Stimulated activated CD8-positive, alpha-beta memory T cell treated with anti-CD3 and anti-CD28 coated beads, Interleukin-15, amount 100 ng/mL, for 48 hours (primary cell): Measurements from ENCODE around the gene PHLDB2.
"Not testable (repeated sequence)": the region's sequence is repeated elsewhere in the genome, so short reads cannot be mapped to it uniquely, and the experiment has no call there.

Source experiments
- DNase-seq, 2 donors: peaks; one replicate each; pipeline ENCODE4 v3.0.0-alpha.2; 2020; ENCODE audit warnings: low read depth in 2 of 2

Gene PHLDB2

DNA sequence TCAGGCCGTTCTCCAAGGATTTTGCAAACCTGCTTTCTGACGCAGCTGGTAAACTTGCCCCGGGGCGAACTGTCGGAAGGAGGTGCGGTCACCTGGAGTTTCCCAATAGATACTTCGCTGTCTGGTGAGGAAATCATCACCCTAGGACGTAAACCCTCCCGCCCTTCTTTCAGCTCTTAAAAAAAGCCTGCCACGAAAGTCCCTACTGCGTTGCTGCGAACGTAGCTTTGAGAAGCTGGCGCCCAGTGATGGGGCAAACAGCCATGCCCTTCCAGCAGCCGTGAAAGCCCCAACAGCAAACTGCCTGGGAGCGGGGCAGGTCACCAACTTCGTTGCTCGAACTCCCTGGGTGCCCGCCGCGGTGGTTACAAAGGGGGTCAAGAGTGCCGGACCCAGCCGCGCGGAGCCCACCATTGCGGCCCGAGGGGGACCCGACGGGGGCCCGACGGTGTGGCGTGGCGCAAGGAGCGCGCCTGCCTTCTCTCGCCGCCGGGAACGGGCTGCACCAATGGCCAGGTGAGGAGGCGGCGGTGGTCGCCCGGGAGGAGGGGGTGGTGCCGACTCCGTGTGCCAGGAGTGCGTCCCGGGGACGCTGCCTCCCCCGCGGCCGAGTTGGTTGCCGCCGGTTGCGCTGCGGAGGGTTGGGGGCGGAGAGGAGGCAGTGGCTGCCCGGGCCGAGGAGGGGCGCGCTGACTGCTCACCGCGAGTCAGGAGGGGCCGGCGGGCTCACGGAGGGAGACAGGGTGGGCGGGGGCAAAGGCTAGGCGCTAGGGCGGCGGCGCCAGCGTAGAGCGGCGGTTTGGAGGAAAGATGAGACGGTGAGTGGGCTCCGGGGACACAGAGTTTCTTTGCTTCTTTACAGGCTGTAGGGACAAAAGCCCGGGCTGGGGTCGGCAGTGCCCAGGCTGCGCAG lies at the start of gene PHLDB2:
Gene PHLDB2 (plus strand): TSS at position 205 of the 913 bp plus-strand sequence. CDS start 24,813 bp downstream, outside the sequence.
- DNase-seq, result peak; percentile 41 to 47

DNA sequence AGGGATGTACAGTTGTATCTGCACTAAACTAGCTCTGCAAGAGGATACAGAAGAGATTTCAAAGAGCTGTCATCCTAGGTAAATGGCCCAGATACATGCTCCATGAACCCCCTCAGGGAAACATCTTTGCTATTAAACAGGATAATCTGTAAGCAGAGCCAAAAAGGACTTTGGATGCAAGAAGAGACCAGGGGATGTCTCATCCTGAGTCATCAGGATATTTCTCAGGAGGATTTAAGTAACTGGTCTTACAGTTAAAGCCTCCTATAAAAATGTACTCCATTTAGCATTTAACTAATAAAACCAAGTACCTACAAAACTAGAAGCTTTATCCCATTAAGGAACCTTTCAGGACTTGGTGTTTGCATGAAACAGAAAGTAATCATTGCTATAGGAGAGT lies 48.2 kb upstream of the PHLDB2 start:
- DNase-seq, result no peak

DNA sequence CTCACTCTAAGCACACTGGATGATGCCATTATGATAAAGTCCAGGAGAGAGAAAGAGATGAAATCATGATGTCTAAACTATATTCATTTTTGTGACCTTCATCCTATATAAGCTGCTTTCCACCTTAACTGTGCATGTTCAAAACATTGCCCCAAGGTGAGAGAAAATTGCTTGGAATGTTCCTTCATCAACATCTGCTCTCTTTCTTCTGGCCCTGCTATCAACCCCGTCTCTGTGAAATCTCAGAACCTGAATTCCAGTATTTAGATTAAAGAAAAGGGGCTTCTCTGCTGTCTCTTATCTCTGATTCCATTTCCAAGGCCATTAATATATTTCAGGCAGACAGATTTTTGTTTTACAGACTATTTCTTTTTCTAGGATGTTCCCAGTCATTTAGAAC lies 47.3 kb upstream of the PHLDB2 start:
- DNase-seq, result no peak

DNA sequence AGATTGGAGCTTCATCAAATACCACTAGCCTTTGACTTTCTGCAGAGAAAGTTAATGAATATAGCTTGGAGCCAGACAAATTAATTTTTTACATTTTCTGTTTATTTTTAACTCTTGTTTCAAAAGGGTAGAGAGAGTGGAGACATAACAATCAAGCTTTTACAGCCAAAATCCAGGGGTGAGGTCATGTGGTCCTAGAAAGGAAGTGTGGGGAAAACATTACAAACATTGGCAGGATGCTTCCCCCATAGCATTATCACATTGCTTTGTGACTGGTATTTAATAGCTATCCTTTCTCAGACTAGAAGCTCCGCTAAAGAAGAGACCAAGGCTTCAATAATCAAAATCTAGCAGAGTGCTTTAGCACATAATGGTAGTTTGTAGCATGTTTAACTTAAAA lies 46.4 kb upstream of the PHLDB2 start:
- no peak for DNase-seq

DNA sequence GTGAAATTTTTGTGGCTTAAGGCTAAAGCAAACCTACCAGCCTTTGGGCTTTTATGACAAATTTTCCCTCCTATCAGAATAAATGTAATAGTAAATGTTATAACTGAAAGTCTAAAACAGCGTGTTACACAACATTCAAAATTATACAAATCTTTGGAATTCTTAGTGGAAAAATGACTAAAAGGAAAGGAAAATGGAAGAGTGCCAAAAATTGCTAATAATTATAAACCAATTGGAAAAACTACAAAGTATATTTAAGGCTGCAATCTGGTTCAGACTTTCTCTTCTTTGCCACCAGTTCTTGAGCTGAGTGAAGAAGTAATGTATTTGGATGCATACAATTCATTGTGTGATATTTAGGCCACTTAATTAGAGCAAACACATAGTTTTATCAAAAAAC lies 45.6 kb upstream of the PHLDB2 start:
- DNase-seq, result no peak

DNA sequence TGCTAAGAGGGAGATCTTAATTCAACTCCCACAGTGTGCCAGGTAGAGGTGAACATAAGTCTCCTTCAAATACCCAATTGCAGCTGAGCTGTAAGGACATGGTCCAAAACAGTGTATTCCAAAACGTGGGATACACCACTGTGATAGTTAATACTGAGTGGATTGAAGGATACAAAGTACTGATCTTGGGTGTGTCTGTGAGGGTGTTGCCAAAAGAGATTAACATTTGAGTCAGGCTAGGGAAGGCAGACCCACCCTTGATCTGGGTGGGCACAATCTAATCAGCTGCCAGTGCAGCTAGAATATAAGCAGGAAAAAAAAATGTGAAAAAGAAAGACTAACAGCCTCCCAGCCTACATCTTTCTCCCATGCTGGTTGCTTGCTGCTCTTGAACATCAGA lies 45.1 kb upstream of the PHLDB2 start:
- no peak for DNase-seq

DNA sequence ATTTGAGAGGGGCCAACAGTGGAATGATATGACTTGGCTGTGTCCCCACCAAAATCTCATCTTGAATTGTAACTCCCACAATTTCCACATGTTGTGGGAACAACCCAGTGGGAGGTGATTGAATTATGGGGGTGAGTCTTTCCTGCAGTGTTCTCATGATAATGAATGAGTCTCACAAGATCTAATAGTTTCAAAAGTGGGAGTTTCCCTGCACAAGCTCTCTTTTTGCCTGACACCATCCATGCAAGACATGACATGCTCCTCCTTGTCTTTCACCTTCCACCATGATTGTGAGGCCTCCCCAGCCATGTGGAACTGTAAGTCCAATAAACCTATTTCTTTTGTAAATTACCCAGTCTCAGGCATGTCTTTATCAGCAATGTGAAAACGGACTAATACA lies 42.3 kb upstream of the PHLDB2 start:
- not testable (repeated sequence) for DNase-seq

DNA sequence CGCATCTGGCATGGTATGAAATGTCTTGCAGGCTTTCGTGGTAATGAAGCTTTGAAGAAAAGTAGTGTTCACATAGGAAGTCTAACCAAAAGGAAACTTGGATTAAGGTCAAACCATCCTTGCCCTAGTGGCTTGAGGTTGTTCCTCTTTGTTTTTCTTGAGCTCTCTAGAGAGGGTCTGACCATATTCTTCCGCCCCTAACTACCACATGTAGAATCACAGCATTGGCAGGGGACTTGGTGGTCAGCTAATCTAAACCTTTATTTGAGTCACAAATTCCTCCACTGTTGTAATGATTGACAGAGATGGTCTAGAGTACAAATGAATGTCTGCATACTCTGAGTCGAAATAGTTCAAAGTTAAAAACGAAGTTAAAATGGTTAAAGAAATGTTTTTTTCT lies 39.1 kb upstream of the PHLDB2 start:
- DNase-seq, result no peak

DNA sequence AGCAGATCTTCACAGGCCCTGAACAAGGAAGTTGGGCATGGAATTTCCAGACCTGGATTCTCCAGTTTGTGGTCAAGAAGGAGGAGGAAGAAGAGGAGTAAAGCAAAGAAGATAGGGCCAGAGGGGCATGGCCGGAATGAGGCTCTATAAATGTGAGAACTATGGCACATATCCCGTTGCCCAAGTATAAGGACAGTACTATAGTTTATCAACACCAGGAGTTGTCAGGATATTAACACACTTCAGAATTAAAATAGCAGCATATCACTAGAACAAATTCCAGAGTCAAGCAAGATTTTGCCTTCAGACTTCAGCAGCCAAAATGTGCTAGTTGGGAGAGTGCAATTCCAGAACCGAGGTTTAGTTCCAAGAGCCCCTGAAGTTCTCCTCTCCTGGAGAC lies 38.4 kb upstream of the PHLDB2 start:
- no peak for DNase-seq

DNA sequence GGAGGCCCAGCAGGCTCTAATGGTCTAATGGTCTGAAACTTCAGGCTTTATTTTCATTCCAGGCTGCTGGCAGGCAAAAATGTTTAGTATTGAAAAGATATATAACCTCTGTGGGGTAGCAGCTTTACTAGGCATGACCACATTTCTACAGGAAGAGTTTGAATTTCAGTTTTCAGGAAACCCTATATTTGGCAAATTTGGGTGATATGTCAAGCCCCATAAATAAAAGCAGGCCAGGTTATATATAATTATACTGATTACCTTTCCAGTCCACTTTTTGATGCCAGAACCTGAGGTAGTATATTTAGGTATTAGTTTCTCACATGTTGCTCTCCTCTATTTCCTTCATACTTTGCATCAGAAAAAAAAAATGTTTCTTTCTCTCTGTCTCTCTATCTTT lies 37.2 kb upstream of the PHLDB2 start:
- DNase-seq, result no peak

DNA sequence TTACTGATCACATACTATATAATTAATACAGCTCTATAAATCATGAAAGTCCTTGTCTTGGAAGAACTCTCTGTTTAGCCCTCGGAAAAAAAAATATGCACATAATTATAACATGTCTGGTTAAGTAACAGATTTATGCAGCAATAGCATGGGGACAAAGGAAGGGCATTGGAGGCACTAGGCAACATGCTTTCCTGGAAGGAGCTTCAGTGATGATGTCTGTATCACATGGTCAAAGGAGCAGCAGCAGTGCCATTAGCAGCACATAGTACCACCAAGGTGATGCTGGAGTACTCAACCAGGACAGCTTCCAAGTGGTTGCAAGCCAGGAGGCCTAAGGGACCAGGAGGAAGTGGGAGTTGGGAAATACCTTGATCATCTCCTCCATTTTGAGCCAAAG lies 36.3 kb upstream of the PHLDB2 start:
- DNase-seq, result no peak

DNA sequence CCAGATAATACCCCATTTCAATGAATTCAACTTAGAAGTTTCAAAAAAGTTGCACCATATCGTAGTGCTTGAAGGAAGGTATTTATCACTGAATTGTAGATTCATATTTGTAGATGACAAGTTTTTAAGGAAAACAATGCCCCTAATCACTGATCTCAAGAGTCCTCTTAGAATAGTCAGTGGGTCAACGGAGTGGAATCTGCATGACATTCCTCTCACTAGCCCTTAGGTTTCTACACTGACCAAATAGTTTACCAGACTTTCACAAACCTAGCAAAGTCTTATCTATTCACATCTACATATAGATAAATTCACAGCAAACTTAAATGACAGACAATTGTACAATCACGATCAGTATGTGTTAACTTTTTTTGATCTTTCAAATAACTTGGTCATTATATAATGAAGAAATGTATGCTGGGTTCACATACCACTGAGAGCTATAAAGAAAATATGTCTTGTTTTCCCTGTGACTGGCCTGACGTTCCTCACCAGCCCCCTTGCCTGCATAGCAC lies 35.7 kb upstream of the PHLDB2 start:
- DNase-seq, result no peak

DNA sequence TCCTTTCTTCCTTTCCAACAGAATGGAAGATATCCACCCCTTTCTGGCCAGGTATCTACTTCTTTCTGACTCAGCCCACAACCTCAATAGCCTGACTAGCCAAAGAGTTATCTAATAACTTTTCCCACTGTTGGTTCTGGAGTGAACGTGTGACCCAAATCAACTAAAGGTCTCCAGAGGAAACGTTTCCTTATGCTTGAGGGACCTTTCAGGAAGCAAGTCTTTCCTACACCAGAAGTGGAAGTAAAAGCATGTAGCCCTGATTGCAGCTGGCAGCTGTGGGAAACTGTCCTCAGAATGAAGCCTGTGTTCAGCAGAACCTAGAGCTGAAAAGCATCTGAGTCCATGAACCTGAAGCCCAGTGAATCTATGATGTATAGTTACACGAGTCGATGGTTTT lies 34.7 kb upstream of the PHLDB2 start:
- no peak for DNase-seq

DNA sequence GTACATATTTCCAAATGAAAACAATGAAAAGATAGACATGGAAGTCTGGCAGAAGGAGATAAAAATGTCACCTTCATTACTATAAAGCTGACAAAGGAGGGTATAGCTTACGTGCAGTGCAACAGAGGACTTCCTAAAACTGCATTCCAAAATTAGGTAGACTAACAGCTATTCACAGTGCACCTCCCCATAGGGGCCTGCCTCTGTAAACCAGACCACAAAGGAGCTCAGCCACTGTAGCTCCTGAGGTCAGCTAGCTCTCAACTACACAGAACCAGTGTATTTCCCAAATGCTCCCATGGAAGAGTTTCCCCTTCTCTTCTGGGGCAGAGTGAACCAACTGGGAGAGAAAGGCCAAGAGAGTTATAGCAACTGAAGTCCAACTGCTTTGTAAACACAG lies 31.2 kb upstream of the PHLDB2 start:
- no peak for DNase-seq

DNA sequence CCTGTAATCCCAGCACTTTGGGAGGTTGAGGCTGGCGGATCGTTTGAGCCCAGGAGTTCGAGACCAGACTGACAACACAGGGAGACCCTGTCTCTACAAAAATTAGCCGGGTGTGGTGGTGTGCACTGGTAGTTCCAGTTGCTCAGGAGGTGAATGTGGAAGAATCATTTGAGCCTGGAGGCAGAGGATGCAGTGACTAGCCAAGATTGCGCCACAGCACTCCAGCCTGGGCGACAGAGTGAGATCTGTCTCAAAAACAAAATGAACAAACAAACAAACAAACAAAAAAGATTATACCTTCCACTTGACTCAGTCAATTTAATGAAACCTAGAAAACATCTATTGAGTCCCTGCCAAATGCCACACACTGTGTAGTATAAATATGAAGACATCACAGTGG lies 30.5 kb upstream of the PHLDB2 start:
- no peak for DNase-seq

DNA sequence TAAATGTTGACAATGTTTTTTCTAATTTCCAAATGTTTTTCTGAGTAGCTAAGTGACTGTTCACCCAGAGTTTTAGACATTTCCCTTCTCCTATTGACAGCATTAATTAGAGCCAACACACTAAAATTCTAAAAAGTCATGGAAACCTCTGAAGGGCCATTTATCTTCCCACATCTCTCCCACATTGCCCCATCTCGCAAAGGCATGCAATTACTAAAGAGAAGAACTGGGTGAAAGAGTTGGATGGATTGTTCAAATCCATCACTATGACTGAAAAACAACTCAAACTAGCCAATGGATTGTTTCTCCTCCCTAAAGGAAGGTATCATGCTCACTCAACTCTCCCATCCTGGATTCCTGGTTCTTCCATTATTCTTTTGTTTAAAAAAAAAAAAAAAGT lies 30.0 kb upstream of the PHLDB2 start:
- no peak for DNase-seq

DNA sequence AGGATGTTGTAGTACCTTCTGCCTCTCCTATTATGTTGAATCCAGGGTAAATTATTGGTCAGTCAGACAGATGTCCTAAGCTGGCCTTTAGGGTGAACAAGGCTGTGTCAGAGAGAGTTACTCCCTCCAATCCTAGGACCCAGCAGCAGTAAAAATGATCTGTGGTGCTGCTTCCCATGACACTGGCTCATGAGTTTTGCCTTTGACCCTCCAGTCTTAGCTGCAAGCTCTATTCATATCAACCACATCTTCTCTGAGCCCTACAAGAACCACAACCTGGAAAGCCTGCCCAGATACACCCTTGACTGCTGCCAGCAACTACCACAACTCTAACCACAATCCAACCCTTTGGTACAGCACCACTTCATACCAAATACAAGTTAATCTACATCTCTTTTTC lies 27.2 kb upstream of the PHLDB2 start:
- DNase-seq, result peak; percentile 6

DNA sequence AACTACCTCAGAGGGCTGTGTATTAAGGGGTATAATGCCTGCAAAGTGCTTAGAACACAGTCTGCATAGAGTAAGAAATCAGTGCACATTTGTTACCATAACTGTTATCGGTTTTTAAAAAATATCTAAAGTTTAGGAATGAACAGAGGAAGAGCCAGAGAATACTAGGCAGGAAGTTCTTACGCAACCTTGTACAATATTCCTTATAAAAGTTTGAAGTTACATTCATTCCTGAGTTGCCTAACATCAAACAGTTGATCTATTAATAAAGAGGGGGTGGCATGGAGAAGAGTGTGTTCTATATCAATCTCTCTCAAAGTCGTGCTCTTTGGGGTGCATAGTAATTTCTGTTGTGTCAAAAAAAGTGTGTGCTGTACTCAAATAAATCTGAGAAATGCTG lies 22.0 kb upstream of the PHLDB2 start:
- DNase-seq, result no peak

DNA sequence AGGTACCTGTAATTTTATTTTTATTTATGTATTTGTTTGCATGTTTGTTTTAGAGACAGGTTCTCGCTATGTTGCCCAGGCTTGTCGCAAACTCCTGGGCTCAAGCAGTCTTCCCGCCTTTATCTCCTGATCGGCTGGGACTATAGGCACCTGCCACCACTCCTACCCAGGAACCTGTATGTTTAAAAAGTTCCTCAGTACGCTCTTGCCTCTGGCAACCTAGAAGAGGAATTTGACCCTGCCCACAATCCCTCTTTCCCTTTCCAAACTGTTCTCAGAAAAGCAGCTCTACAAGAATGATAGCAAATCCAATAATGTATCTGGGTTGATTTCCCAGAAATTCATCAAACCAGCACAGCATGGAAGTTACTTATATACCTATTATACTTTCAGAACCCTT lies 20.9 kb upstream of the PHLDB2 start:
- no peak for DNase-seq

DNA sequence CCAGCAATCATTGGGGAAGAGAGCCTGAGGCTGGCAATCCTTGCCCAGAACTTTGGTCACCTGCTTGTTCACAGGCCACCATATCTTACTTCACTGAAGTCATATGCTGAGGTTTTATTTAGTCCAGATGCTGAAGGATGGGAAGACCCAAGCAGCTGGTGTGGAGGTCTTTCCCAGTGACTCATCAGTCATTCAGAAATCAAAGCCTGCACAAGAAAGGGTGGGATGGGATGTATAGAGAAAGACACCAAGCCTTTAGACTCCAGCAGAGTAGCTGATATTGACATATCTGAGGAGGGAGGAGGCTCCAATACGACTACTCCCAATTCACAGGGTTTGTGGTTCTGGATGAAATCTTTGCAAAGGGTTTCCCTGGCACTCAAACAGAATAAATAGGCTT lies 13.0 kb upstream of the PHLDB2 start:
- no peak for DNase-seq

DNA sequence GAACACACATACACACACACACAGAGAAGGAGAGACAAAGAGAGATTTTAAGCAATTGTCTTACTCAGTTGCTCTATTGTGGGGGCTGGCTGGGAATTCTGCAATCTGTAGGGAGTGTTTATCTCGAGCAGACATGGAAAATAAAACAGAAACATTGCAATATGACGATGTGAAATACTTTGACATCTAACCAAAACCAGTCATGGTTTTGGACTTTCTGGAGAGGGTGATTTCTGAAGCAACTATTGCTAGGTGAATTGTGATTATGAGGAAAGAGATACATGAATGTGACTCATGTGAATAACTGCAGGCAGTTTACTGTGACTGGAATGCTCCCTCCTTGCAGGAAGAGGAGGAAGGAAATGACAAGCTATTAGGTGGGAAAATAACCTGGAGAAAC lies 12.3 kb upstream of the PHLDB2 start:
- DNase-seq, result no peak

DNA sequence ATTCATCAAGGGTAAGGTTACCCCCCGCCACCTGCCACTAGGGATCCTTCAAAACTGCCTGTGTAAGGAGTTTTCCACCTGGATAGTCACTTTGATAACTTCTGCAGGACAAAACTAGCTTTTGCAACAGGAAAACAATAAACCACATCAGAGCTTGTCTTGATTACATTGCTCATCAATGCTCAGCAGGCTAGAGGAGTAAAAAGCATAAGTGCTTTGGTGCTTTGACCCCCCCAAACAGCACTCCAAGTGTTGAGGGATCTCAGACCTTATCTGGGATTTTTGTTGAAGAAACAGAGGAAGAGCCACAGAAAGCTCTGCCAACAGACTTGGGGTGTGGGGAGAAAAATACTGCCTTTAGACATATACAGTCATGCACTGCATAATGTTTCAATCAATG lies 10.8 kb upstream of the PHLDB2 start:
- no peak for DNase-seq

DNA sequence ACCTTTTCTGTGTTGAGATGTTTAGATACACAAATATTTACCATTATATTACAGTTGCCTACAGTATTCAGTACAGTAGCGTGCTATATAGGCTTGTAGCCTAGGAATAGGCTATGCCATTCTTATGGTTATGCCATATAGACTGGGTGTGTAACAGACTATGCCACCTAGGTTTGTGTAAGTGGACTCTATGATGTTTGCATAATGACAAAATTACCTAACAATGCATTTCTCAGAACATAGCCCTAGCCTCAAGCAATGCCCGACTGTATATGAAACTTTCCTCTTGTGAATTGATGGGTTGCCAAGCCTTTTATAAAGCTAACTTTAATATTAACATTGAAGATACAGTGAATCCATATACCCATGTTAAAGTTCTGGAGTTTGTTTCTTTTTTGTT lies 10.3 kb upstream of the PHLDB2 start:
- DNase-seq, result no peak

DNA sequence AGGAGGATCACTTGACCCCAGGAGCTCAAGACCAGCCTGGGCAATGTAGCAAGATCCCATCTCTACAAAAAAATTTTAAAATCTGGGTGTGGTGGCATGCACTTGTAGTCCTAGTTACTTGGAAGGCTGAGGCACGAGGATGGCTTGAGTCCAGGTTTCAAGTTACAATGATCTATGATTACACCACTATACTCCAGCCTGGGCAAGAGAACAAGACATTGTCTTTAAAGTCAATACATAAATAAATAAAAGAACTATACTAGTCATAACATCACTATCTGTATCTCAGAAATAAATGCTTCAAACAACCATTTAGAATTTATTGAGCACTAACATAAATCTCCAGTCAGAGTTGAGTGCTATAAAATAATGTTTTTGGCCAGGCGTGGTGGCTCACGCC lies 8.5 kb upstream of the PHLDB2 start:
- no peak for DNase-seq
